ENCODE measurements around the gene PRR9.

GRCh38 chr1:153251562-153251961, 34.2 kb downstream of the PRR9 start:
- no peak for TF ChIP-seq POLR2AphosphoS5 (IDR thresholded peaks at IDR 0.05; ENCODE audit: low read depth, low read length)
- no peak for TF ChIP-seq SIN3A (IDR thresholded peaks at IDR 0.05; ENCODE audit: borderline replicate concordance, insufficient read depth, low read depth, low read length)
